Measurements from ENCODE around the gene LDLRAD4.

Gene LDLRAD4

GRCh38 chr18:13573750-13574149, 355.2 kb downstream of the LDLRAD4 start:
- DNase-seq (ENCODE audit: low read depth): no peak
- no peak overlapping the region for H3K4me3 ChIP-seq (ENCODE audit: low read depth, low read length)

- no peak overlapping the region for H3K4me3 ChIP-seq (ENCODE audit: low read depth, low read length)
- DNase-seq (ENCODE audit: low read depth): no peak
Measured at GRCh38 chr18:13574355-13574754, 355.8 kb downstream of the LDLRAD4 start.

GRCh38 chr18:13574761-13575160, 356.2 kb downstream of the LDLRAD4 start:
- H3K4me3 ChIP-seq (ENCODE audit: low read depth, low read length): no peak overlapping the region
- no peak for DNase-seq (ENCODE audit: low read depth)

- DNase-seq (ENCODE audit: low read depth): no peak
- H3K4me3 ChIP-seq (ENCODE audit: low read depth, low read length): no peak overlapping the region
Measured at GRCh38 chr18:13576598-13576997, 358.0 kb downstream of the LDLRAD4 start.

- no peak overlapping the region for H3K4me3 ChIP-seq (ENCODE audit: low read depth, low read length)
- no peak for DNase-seq (ENCODE audit: low read depth)
Measured at GRCh38 chr18:13577091-13577697, 358.6 kb downstream of the LDLRAD4 start.

- no peak overlapping the region for H3K4me3 ChIP-seq (ENCODE audit: low read depth, low read length)
- DNase-seq (ENCODE audit: low read depth): no peak
Measured at GRCh38 chr18:13577781-13578180, 359.2 kb downstream of the LDLRAD4 start.

- H3K4me3 ChIP-seq (ENCODE audit: low read depth, low read length): no peak overlapping the region
- no peak for DNase-seq (ENCODE audit: low read depth)
Measured at GRCh38 chr18:13578400-13578799, 359.8 kb downstream of the LDLRAD4 start.

- DNase-seq (ENCODE audit: low read depth): no peak
- H3K4me3 ChIP-seq (ENCODE audit: low read depth, low read length): no peak overlapping the region
Measured at GRCh38 chr18:13579874-13580273, 361.3 kb downstream of the LDLRAD4 start.

- H3K4me3 ChIP-seq (ENCODE audit: low read depth, low read length): no peak overlapping the region
- DNase-seq (ENCODE audit: low read depth): no peak
Measured at GRCh38 chr18:13580351-13580750, 361.8 kb downstream of the LDLRAD4 start.

GRCh38 chr18:13580991-13581390, 362.4 kb downstream of the LDLRAD4 start:
- DNase-seq (ENCODE audit: low read depth): no peak
- no peak overlapping the region for H3K4me3 ChIP-seq (ENCODE audit: low read depth, low read length)

- no peak for DNase-seq (ENCODE audit: low read depth)
- H3K4me3 ChIP-seq (ENCODE audit: low read depth, low read length): no peak overlapping the region
Measured at GRCh38 chr18:13581496-13582177, 363.1 kb downstream of the LDLRAD4 start.

- no peak overlapping the region for H3K4me3 ChIP-seq (ENCODE audit: low read depth, low read length)
- no peak for DNase-seq (ENCODE audit: low read depth)
Measured at GRCh38 chr18:13582178-13582670, 363.7 kb downstream of the LDLRAD4 start.

- no peak for DNase-seq (ENCODE audit: low read depth)
- H3K4me3 ChIP-seq (ENCODE audit: low read depth, low read length): no peak overlapping the region
Measured at GRCh38 chr18:13583576-13584550, 365.3 kb downstream of the LDLRAD4 start.

- H3K4me3 ChIP-seq (ENCODE audit: low read depth, low read length): no peak overlapping the region
- no peak for DNase-seq (ENCODE audit: low read depth)
Measured at GRCh38 chr18:13584825-13585224, 366.3 kb downstream of the LDLRAD4 start.

- no peak for DNase-seq (ENCODE audit: low read depth)
- H3K4me3 ChIP-seq (ENCODE audit: low read depth, low read length): no peak overlapping the region
Measured at GRCh38 chr18:13585379-13586153, 367.0 kb downstream of the LDLRAD4 start.

GRCh38 chr18:13587001-13587400, 368.4 kb downstream of the LDLRAD4 start:
- no peak overlapping the region for H3K4me3 ChIP-seq (ENCODE audit: low read depth, low read length)
- DNase-seq (ENCODE audit: low read depth): no peak

GRCh38 chr18:13587477-13587876, 368.9 kb downstream of the LDLRAD4 start:
- no peak overlapping the region for H3K4me3 ChIP-seq (ENCODE audit: low read depth, low read length)
- no peak for DNase-seq (ENCODE audit: low read depth)

- DNase-seq (ENCODE audit: low read depth): no peak
- no peak overlapping the region for H3K4me3 ChIP-seq (ENCODE audit: low read depth, low read length)
Measured at GRCh38 chr18:13587937-13588336, 369.4 kb downstream of the LDLRAD4 start.

- H3K4me3 ChIP-seq (ENCODE audit: low read depth, low read length): no peak overlapping the region
- DNase-seq (ENCODE audit: low read depth): no peak
Measured at GRCh38 chr18:13589316-13589715, 370.8 kb downstream of the LDLRAD4 start.
